OCI-LY7 (cell line): Measurements from ENCODE around the gene FAN1. TPM values are rescaled to one million over a fixed set of nuclear protein-coding genes. Genes with fewer than 3 reads are reported as not detected.

Source experiments
- BruUV-seq: library from RNA; stranded (reverse); fragments of 400-500 nt; replicated peaks from 2 replicates; lab custom pipeline; 2021; lab: Mats Ljungman, UMichigan
- CTCF ChIA-PET: fragments of 300-600 bp; sonication (Branson Sonifier 250); formaldehyde crosslinking; loops from one replicate; lab custom pipeline; 2022; ENCODE audit warnings: antibody characterized with exemption; ENCODE audit not compliant: unreplicated experiment; lab: Charles Lee
- POLR2A ChIA-PET: fragments of 300-600 bp; sonication (Branson Sonifier 250); formaldehyde crosslinking; loops from one replicate; lab custom pipeline; 2022; ENCODE audit warnings: antibody characterized with exemption; lab: Charles Lee
- DNase-seq: peaks from one replicate; pipeline ENCODE4 v3.0.0-alpha.2; 2015; ENCODE audit warnings: low spot score
- H2AFZ ChIP-seq: fragments of 200-600 bp; sonication (generic), shearing (Covaris generic); 2 replicates; pipeline ENCODE4 v1.6.1; 2014; ENCODE audit warnings: mild to moderate bottlenecking, antibody characterized with exemption, low read length, moderate library complexity
- H3K27ac ChIP-seq: fragments of 200-600 bp; sonication (generic); 2 replicates; pipeline ENCODE4 v1.5.1; 2014; ENCODE audit warnings: mixed run types, low read depth, mild to moderate bottlenecking, moderate library complexity, low read length, inconsistent platforms; ENCODE audit not compliant: poor library complexity, severe bottlenecking
- H3K36me3 ChIP-seq: fragments of 200-600 bp; sonication (generic); 2 replicates; pipeline ENCODE4 v1.6.1; 2014; ENCODE audit warnings: mild to moderate bottlenecking, antibody characterized with exemption, low read length, moderate library complexity, mixed read lengths; ENCODE audit not compliant: insufficient read depth
- H3K4me1 ChIP-seq: fragments of 200-600 bp; sonication (generic); 2 replicates; pipeline ENCODE4 v1.5.1; 2014; ENCODE audit warnings: mild to moderate bottlenecking, low read length; ENCODE audit not compliant: insufficient read depth, poor library complexity, severe bottlenecking
- H3K4me2 ChIP-seq: fragments of 200-600 bp; sonication (generic); 2 replicates; pipeline ENCODE4 v1.6.1; 2014; ENCODE audit warnings: mild to moderate bottlenecking, low read length
- H3K4me3 ChIP-seq: fragments of 200-600 bp; sonication (generic); 2 replicates; pipeline ENCODE4 v1.5.1; 2014; ENCODE audit warnings: mild to moderate bottlenecking, low read depth, low read length; ENCODE audit not compliant: poor library complexity, severe bottlenecking
- H3K79me2 ChIP-seq: fragments of 200-600 bp; sonication (generic); 2 replicates; pipeline ENCODE4 v1.6.1; 2016; ENCODE audit warnings: low read depth, mild to moderate bottlenecking, low read length, moderate library complexity, mixed read lengths; ENCODE audit not compliant: insufficient read depth
- H3K9me2 ChIP-seq: fragments of 200-600 bp; sonication (generic); 2 replicates; pipeline ENCODE4 v1.6.1; 2016; ENCODE audit warnings: mild to moderate bottlenecking, low read length, mixed read lengths; ENCODE audit not compliant: insufficient read depth
- H3K9me3 ChIP-seq: fragments of 200-600 bp; sonication (generic); 2 replicates; pipeline ENCODE4 v1.6.1; 2014; ENCODE audit warnings: mild to moderate bottlenecking, mixed run types, low read length, mixed read lengths
- H4K20me1 ChIP-seq: fragments of 200-600 bp; sonication (generic); 2 replicates; pipeline ENCODE4 v1.6.1; 2014; ENCODE audit warnings: mild to moderate bottlenecking, antibody characterized with exemption, low read length, moderate library complexity, mixed read lengths; ENCODE audit not compliant: insufficient read depth
- CTCF ChIP-seq: fragments of 200-600 bp; sonication (generic); conservative IDR thresholded peaks from 2 replicates; pipeline ENCODE4 v1.5.1; 2014; ENCODE audit warnings: mild to moderate bottlenecking, antibody characterized with exemption, low read length, moderate library complexity, mixed read lengths
- EZH2phosphoT487 ChIP-seq: fragments of 200-600 bp; sonication (generic); IDR thresholded peaks from 2 replicates; pipeline ENCODE4 v1.6.1; 2018; ENCODE audit warnings: low read depth, borderline replicate concordance, mild to moderate bottlenecking, mixed run types, antibody characterized with exemption, low read length, moderate library complexity, mixed read lengths
- intact Hi-C: fragments of 100-400 bp; cut with micrococcal nuclease; formaldehyde crosslinking; loops from one replicate; pipeline ENCODE4 v1.10.0; 2022; ENCODE audit not compliant: unreplicated experiment
- total RNA-seq, 2 experiments: library from RNA; depleted of rRNA in 1 of 2; stranded (reverse); fragments of >200 nt in 1 of 2; shearing (Covaris generic) in 1 of 2; gene quantifications; 2 replicates each; pipeline ENCODE4 v1.2.3, GENCODE V29; 2014 to 2022

FAN1 gene
- total RNA-seq, 2 experiments from 2014 or later = 14.7 to 16.4 TPM

GRCh38 chr15:30973379-30973778 lies 69.7 kb downstream of the FAN1 start:
- intact Hi-C loops = no loop called here
- H3K4me2 ChIP-seq = no peak overlapping the region
- H3K79me2 ChIP-seq = no peaks in the 10 kb centered on the region
- no peaks in the 10 kb centered on the region for H3K4me1 ChIP-seq
- H4K20me1 ChIP-seq = no peaks in the 10 kb centered on the region
- CTCF ChIA-PET = no interaction called here
- H3K9me3 ChIP-seq = no peaks in the 10 kb centered on the region
- no peak overlapping the region for H2AFZ ChIP-seq
- TF ChIP-seq CTCF (no peak), EZH2phosphoT487 (no peak)
- BruUV-seq = no TSS peak
- POLR2A ChIA-PET = interaction anchor here (0.7 to 1.1 kb wide), 4 partner anchors 11 to 221 kb away, joined by 3 to 4 read pairs (median 3); no protein-coding TSS in a partner anchor
- no peak overlapping the region for H3K27ac ChIP-seq
- H3K36me3 ChIP-seq = peaks cover 25% of the 10 kb centered on the region
- H3K9me2 ChIP-seq = no peaks in the 10 kb centered on the region
- no peak for DNase-seq
- H3K4me3 ChIP-seq = no peak overlapping the region

GRCh38 chr15:30974112-30974511 lies 70.4 kb downstream of the FAN1 start:
- H3K4me3 ChIP-seq = no peak overlapping the region
- intact Hi-C loops = no loop called here
- no TSS peak for BruUV-seq
- POLR2A ChIA-PET = interaction anchor here (0.6 to 1.7 kb wide), 3 partner anchors 8 to 77 kb away, joined by 3 read pairs; no protein-coding TSS in a partner anchor
- H3K9me3 ChIP-seq = no peaks in the 10 kb centered on the region
- no peak overlapping the region for H3K27ac ChIP-seq
- CTCF ChIA-PET = no interaction called here
- no peaks in the 10 kb centered on the region for H4K20me1 ChIP-seq
- H2AFZ ChIP-seq = no peak overlapping the region
- no peaks in the 10 kb centered on the region for H3K9me2 ChIP-seq
- H3K4me2 ChIP-seq = no peak overlapping the region
- no peak for DNase-seq
- TF ChIP-seq EZH2phosphoT487 (no peak), CTCF (no peak)
- H3K36me3 ChIP-seq = peaks cover 25% of the 10 kb centered on the region
- no peaks in the 10 kb centered on the region for H3K4me1 ChIP-seq
- no peaks in the 10 kb centered on the region for H3K79me2 ChIP-seq

- no peak overlapping the region for H3K27ac ChIP-seq
- H2AFZ ChIP-seq = no peak overlapping the region
- H3K9me2 ChIP-seq = no peaks in the 10 kb centered on the region
- intact Hi-C loops = no loop called here
- H3K36me3 ChIP-seq = peaks cover 15% of the 10 kb centered on the region
- H3K4me1 ChIP-seq = no peaks in the 10 kb centered on the region
- H3K4me3 ChIP-seq = no peak overlapping the region
- BruUV-seq = no TSS peak
- no peaks in the 10 kb centered on the region for H3K9me3 ChIP-seq
- no peak overlapping the region for H3K4me2 ChIP-seq
- H3K79me2 ChIP-seq = no peaks in the 10 kb centered on the region
- DNase-seq = no peak
- no peaks in the 10 kb centered on the region for H4K20me1 ChIP-seq
- TF ChIP-seq EZH2phosphoT487 (no peak), CTCF (no peak)
- POLR2A ChIA-PET = interaction anchor here (1.3 to 1.5 kb wide), 2 partner anchors 11 to 14 kb away, joined by 4 to 6 read pairs; no protein-coding TSS in a partner anchor
- CTCF ChIA-PET = no interaction called here
These were observed 74.6 kb downstream of the FAN1 start for GRCh38 chr15:30978328-30978727.
